Measurements from ENCODE around the gene NR4A1. TPM values are rescaled to one million over a fixed set of nuclear protein-coding genes. Genes with fewer than 3 reads are reported as not detected.
A peak's percentile ranks its signal among the peaks of the same experiment; 100 is the strongest.

The NR4A1 gene
- total and polyA plus RNA-seq, 2 of the 13 experiments (the other 11 are each of a cell fraction or from before 2014, with no cell fraction given), result 5.7 to 15.2 TPM

DNA sequence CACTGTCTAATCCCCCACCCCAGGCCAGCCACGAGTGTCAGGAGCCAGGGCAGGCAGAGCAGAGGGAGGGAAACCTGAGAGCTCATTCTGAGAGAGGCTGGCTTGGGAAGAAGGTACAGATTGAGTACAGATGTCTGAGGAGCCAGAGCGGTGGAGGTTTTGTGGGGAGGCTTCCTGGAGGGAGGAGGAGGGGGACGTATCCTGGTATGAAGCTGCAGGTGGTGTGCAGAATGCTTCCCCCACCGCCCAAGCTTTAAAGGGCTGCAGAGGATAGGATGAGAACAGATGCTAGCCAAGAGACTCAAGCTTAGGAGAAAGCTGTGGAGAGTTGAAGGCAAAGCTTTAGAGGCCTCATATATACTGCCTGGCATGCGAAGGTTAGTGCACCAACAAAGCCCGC, 47.7 kb upstream of the NR4A1 start:
- Histone ChIP-seq H3K9ac (ENCODE audit: insufficient read depth, low read depth, low read length) (no peak overlapping the region), H3K27ac (ENCODE audit: extremely low read length, insufficient read depth, low read length) (no peak overlapping the region), H3K27me3 (ENCODE audit: control insufficient read depth in 1 of 2, insufficient read depth in 2 of 2, low read length in 2 of 2) (0 out of 5 replicates have a peak, but pooled peaks cover 0 to 1% of the 10 kb centered on the region in 2 experiments), H3K9me3 (ENCODE audit: low read length) (no peaks in the 10 kb centered on the region), H3K36me3 (replicated peaks in 1 of 2; ENCODE audit: control insufficient read depth in 1 of 2, insufficient read depth in 2 of 2, low read length in 2 of 2) (peaks cover 0 to 3% of the 10 kb centered on the region in 2 experiments; a peak in 1 of 5 replicates), H2AFZ (ENCODE audit: low read length) (no peak overlapping the region), H3K4me3 (replicated peaks in 1 of 3; ENCODE audit: insufficient read depth in 1 of 3, low read depth in 2 of 3, low read length in 3 of 3) (no peak overlapping the region), H3K4me1 (ENCODE audit: insufficient read depth, low read length) (peaks cover 8% of the 10 kb centered on the region; the same call in 1 of the 2 replicates), H3K4me2 (ENCODE audit: low read depth, low read length) (no peak overlapping the region), H4K20me1 (ENCODE audit: insufficient read depth, low read length) (no peaks in the 10 kb centered on the region), H3K79me2 (ENCODE audit: insufficient read depth, low read length) (no peaks in the 10 kb centered on the region)
- POLR2A ChIA-PET, result interaction anchor here (0.9 to 2.2 kb wide), 2 partner anchors 17 to 19 kb away, joined by 3 to 8 read pairs; no protein-coding TSS in a partner anchor
- no TSS peak for BruUV-seq (replicated peaks)
- intact Hi-C loops (cut with micrococcal nuclease; ENCODE audit: unreplicated experiment), result no loop called here
- FAIRE-seq (no peak), ATAC-seq (no peak), DNase-seq (ENCODE audit: low spot score) (no peak)
- CTCF ChIA-PET (ENCODE audit: low intra/inter-chr PET ratio, low total read pairs), result interaction anchor here (1.3 to 5.7 kb wide), 4 partner anchors 11 to 80 kb away, joined by 4 to 99 read pairs (median 6); no protein-coding TSS in a partner anchor
- in situ Hi-C loops (cut with HindIII; ENCODE audit: extremely low pct_ligation_motif_present, low pct_unique_long_range_greater_than_20kb), result no loop called here
- TF ChIP-seq, protein P1, sequence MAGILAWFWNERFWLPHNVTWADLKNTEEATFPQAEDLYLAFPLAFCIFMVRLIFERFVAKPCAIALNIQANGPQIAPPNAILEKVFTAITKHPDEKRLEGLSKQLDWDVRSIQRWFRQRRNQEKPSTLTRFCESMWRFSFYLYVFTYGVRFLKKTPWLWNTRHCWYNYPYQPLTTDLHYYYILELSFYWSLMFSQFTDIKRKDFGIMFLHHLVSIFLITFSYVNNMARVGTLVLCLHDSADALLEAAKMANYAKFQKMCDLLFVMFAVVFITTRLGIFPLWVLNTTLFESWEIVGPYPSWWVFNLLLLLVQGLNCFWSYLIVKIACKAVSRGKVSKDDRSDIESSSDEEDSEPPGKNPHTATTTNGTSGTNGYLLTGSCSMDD (CRISPR knock-in tag; IDR thresholded peaks at IDR 0.05), result no peak
- TF ChIP-seq ATF7-NPFF (CRISPR knock-in tag; IDR thresholded peaks at IDR 0.05; ENCODE audit: low read depth), result no peak
- TF ChIP-seq ZFYVE20 (CRISPR knock-in tag; IDR thresholded peaks at IDR 0.05; ENCODE audit: borderline replicate concordance, low read depth), result no peak
- WGBS (ENCODE audit: low lambda C conversion rate), result 95% methylated on average over 4 of the region's 6 CpGs

DNA sequence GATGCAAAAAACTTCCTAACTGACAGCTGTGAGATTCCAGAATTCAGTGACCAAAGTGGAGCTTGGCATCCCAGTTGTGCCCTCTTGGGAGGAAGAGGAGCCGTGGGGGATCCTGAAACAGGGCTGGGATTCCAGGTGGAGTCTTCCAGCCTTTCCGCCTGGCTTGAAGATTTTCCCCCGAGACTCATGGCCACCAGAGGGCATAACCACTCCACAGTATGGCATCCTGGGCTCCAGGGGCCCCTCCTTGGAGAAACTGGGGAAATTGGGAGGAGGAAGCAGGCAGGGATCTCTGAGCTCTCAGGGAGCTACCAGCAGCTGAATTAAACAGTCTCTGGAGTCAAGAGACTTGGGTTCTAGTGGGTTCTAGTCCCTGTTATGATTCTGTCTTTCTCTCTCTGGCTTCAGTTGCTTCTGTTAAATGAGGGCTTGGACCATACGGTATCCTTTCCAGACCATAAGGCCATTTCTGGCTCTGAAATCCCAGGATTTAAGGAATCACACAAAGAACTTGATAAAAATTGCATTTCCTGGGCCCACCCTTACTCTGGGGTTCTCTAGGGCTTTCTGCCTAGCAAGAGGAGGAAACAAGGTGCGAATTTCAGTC, 47.1 kb upstream of the NR4A1 start:
- peak; percentile 63 for ATAC-seq
- Histone ChIP-seq H3K4me3 (replicated peaks in 1 of 3; ENCODE audit: insufficient read depth in 1 of 3, low read depth in 2 of 3, low read length in 3 of 3) (no peak overlapping the region), H3K9me3 (ENCODE audit: low read length) (no peaks in the 10 kb centered on the region), H3K4me1 (ENCODE audit: insufficient read depth, low read length) (peaks cover 14% of the 10 kb centered on the region), H2AFZ (ENCODE audit: low read length) (no peak overlapping the region), H3K9ac (ENCODE audit: insufficient read depth, low read depth, low read length) (no peak overlapping the region), H3K27ac (ENCODE audit: extremely low read length, insufficient read depth, low read length) (no peak overlapping the region), H3K4me2 (ENCODE audit: low read depth, low read length) (no peak overlapping the region), H4K20me1 (ENCODE audit: insufficient read depth, low read length) (no peaks in the 10 kb centered on the region), H3K79me2 (ENCODE audit: insufficient read depth, low read length) (no peaks in the 10 kb centered on the region), H3K36me3 (replicated peaks in 1 of 2; ENCODE audit: control insufficient read depth in 1 of 2, insufficient read depth in 2 of 2, low read length in 2 of 2) (peaks cover 0 to 3% of the 10 kb centered on the region in 2 experiments; a peak in 1 of 5 replicates), H3K27me3 (ENCODE audit: control insufficient read depth in 1 of 2, insufficient read depth in 2 of 2, low read length in 2 of 2) (0 out of 5 replicates have a peak, but pooled peaks cover 0 to 1% of the 10 kb centered on the region in 2 experiments)
- peak; percentile 40 for DNase-seq (ENCODE audit: low spot score)
- no TSS peak for BruUV-seq (replicated peaks)
- intact Hi-C loops (cut with micrococcal nuclease; ENCODE audit: unreplicated experiment) (loop anchor here (1.0 kb wide), 1 partner anchor 16 kb away; no protein-coding TSS in a partner anchor), in situ Hi-C loops (cut with HindIII; ENCODE audit: extremely low pct_ligation_motif_present, low pct_unique_long_range_greater_than_20kb) (no loop called here)
- POLR2A ChIA-PET, result interaction anchor here (0.9 to 2.2 kb wide), 2 partner anchors 16 to 19 kb away, joined by 3 to 8 read pairs; no protein-coding TSS in a partner anchor
- WGBS (ENCODE audit: low lambda C conversion rate), result 50% methylated on average over 2 of the region's 5 CpGs
- CTCF ChIA-PET (ENCODE audit: low intra/inter-chr PET ratio, low total read pairs), result interaction anchor here (1.3 to 5.7 kb wide), 4 partner anchors 11 to 79 kb away, joined by 4 to 99 read pairs (median 6); no protein-coding TSS in a partner anchor
- peak; percentile 65 for FAIRE-seq
- TF ChIP-seq HMGA1 (CRISPR knock-in tag; conservative IDR thresholded peaks at IDR 0.05) (no peak), SMC3 (IDR thresholded peaks at IDR 0.05; ENCODE audit: low read length) (peak; percentile 96), TRIM24 (CRISPR knock-in tag; IDR thresholded peaks at IDR 0.05) (no peak), ZBTB8A (CRISPR knock-in tag; IDR thresholded peaks at IDR 0.05; ENCODE audit: borderline replicate concordance, low read depth) (no peak)
- TF ChIP-seq, protein P2, sequence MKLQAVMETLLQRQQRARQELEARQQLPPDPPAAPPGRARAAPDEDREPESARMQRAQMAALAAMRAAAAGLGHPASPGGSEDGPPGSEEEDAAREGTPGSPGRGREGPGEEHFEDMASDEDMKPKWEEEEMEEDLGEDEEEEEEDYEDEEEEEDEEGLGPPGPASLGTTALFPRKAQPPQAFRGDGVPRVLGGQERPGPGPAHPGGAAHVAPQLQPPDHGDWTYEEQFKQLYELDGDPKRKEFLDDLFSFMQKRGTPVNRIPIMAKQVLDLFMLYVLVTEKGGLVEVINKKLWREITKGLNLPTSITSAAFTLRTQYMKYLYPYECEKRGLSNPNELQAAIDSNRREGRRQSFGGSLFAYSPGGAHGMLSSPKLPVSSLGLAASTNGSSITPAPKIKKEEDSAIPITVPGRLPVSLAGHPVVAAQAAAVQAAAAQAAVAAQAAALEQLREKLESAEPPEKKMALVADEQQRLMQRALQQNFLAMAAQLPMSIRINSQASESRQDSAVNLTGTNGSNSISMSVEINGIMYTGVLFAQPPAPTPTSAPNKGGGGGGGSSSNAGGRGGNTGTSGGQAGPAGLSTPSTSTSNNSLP (IDR thresholded peaks at IDR 0.05; ENCODE audit: low read depth, low read length), result no peak
- TF ChIP-seq, protein P3, sequence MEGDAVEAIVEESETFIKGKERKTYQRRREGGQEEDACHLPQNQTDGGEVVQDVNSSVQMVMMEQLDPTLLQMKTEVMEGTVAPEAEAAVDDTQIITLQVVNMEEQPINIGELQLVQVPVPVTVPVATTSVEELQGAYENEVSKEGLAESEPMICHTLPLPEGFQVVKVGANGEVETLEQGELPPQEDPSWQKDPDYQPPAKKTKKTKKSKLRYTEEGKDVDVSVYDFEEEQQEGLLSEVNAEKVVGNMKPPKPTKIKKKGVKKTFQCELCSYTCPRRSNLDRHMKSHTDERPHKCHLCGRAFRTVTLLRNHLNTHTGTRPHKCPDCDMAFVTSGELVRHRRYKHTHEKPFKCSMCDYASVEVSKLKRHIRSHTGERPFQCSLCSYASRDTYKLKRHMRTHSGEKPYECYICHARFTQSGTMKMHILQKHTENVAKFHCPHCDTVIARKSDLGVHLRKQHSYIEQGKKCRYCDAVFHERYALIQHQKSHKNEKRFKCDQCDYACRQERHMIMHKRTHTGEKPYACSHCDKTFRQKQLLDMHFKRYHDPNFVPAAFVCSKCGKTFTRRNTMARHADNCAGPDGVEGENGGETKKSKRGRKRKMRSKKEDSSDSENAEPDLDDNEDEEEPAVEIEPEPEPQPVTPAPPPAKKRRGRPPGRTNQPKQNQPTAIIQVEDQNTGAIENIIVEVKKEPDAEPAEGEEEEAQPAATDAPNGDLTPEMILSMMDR (CRISPR knock-in tag; IDR thresholded peaks at IDR 0.05), result peak; percentile 88
- TF ChIP-seq, protein P4, sequence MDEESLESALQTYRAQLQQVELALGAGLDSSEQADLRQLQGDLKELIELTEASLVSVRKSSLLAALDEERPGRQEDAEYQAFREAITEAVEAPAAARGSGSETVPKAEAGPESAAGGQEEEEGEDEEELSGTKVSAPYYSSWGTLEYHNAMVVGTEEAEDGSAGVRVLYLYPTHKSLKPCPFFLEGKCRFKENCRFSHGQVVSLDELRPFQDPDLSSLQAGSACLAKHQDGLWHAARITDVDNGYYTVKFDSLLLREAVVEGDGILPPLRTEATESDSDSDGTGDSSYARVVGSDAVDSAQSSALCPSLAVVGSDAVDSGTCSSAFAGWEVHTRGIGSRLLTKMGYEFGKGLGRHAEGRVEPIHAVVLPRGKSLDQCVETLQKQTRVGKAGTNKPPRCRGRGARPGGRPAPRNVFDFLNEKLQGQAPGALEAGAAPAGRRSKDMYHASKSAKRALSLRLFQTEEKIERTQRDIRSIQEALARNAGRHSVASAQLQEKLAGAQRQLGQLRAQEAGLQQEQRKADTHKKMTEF (CRISPR knock-in tag; IDR thresholded peaks at IDR 0.05), result 0 out of 2 replicates have a peak, but pooled peaks have one; percentile 21

Data from HepG2 (cell line).